Smooth muscle cell (in vitro differentiated cells): ENCODE measurements around the gene CTTNBP2. TPM values are rescaled to one million over a fixed set of nuclear protein-coding genes. Genes with fewer than 3 reads are reported as not detected.

Experiments
- DNase-seq: peaks from one replicate; lab custom pipeline; 2025; ENCODE audit not compliant: unreplicated experiment; lab: John Stamatoyannopoulos, UW
- H2AFZ ChIP-seq: fragments of 200-600 bp; sonication (generic); 2 replicates; pipeline ENCODE4 v1.6.0; 2016; ENCODE audit warnings: antibody characterized with exemption, low read depth, mild to moderate bottlenecking
- H3F3A ChIP-seq: fragments of 200-600 bp; sonication (generic); 2 replicates; pipeline ENCODE4 v1.6.0; 2017; ENCODE audit warnings: antibody characterized with exemption, low read depth
- H3K27ac ChIP-seq: fragments of 200-600 bp; sonication (generic); 2 replicates; pipeline ENCODE4 v1.5.1; 2016; ENCODE audit warnings: low read depth, mild to moderate bottlenecking
- H3K27me3 ChIP-seq: fragments of 200-600 bp; sonication (generic); 2 replicates; pipeline ENCODE4 v1.6.1; 2016; ENCODE audit warnings: low read depth, mild to moderate bottlenecking
- H3K36me3 ChIP-seq: fragments of 200-600 bp; sonication (generic); 2 replicates; pipeline ENCODE4 v1.5.1; 2016; ENCODE audit warnings: low read depth
- H3K4me1 ChIP-seq: fragments of 200-600 bp; sonication (generic); 2 replicates; pipeline ENCODE4 v1.5.1; 2016; ENCODE audit warnings: low read depth
- H3K4me2 ChIP-seq: fragments of 200-600 bp; sonication (generic); 2 replicates; pipeline ENCODE4 v1.6.0; 2016; ENCODE audit warnings: mild to moderate bottlenecking
- H3K4me3 ChIP-seq: fragments of 200-600 bp; sonication (generic); 2 replicates; pipeline ENCODE4 v1.5.1; 2016; ENCODE audit warnings: mild to moderate bottlenecking
- H3K79me2 ChIP-seq: fragments of 200-600 bp; sonication (generic); 2 replicates; pipeline ENCODE4 v1.6.0; 2016; ENCODE audit warnings: low read depth, mild to moderate bottlenecking
- H3K9ac ChIP-seq: fragments of 200-600 bp; sonication (generic); 2 replicates; pipeline ENCODE4 v1.6.0; 2016; ENCODE audit warnings: low read depth
- H3K9me3 ChIP-seq: fragments of 200-600 bp; sonication (generic); replicated peaks from 2 replicates; pipeline ENCODE4 v1.5.1; 2016; ENCODE audit warnings: low read depth
- H4K20me1 ChIP-seq: fragments of 200-600 bp; sonication (generic); 2 replicates; pipeline ENCODE4 v1.6.0; 2016; ENCODE audit warnings: low read depth
- CTCF ChIP-seq: fragments of 200-600 bp; sonication (generic); IDR thresholded peaks from 2 replicates; pipeline ENCODE4 v1.5.1; 2017; ENCODE audit warnings: borderline replicate concordance, mild to moderate bottlenecking, antibody characterized with exemption; ENCODE audit not compliant: insufficient read depth, poor library complexity, severe bottlenecking
- WGBS: methylation state at CpG from one replicate; pipeline ENCODE4 v1.1.7; 2016; ENCODE audit warnings: low lambda C conversion rate; 5-methylcytosine and 5-hydroxymethylcytosine counted together
- polyA plus RNA-seq: library from polyadenylated mRNA; unstranded; fragments of >200 nt; fragmentation: Nextera tagmentation; extraction: Ambion mirVana; gene quantifications from 2 replicates; pipeline ENCODE4 v1.2.1, GENCODE V29; 2016
- total RNA-seq: library from RNA; depleted of rRNA; stranded (reverse); fragments of >200 nt; gene quantifications from 2 replicates; pipeline ENCODE4 v1.2.3, GENCODE V29; 2014

Gene CTTNBP2
- total and polyA plus RNA-seq, 2 experiments from 2014 or later = 4.8 to 42.3 TPM

- H3K4me1 ChIP-seq = no peaks in the 10 kb centered on the region
- no peaks in the 10 kb centered on the region for H3F3A ChIP-seq
- H3K4me2 ChIP-seq = no peak overlapping the region
- H3K36me3 ChIP-seq = no peaks in the 10 kb centered on the region
- H3K9me3 ChIP-seq = no peaks in the 10 kb centered on the region
- no peak overlapping the region for H3K4me3 ChIP-seq
- no peak for DNase-seq
- no peak overlapping the region for H3K9ac ChIP-seq
- no peak overlapping the region for H2AFZ ChIP-seq
- H4K20me1 ChIP-seq = no peaks in the 10 kb centered on the region
- H3K79me2 ChIP-seq = no peaks in the 10 kb centered on the region
- H3K27ac ChIP-seq = no peak overlapping the region
- H3K27me3 ChIP-seq = no peaks in the 10 kb centered on the region
- TF ChIP-seq CTCF = no peak
Observed at GRCh38 chr7:117767951-117768350, 105.3 kb downstream of the CTTNBP2 start.

- TF ChIP-seq CTCF = no peak
- 90% methylated on average over 2 of the region's 2 CpGs for WGBS
Observed at GRCh38 chr7:117766913-117767312, 106.3 kb downstream of the CTTNBP2 start.

GRCh38 chr7:117764031-117764430 is 109.2 kb downstream of the CTTNBP2 start:
- Histone ChIP-seq H3F3A (no peaks in the 10 kb centered on the region), H3K4me3 (no peak overlapping the region), H3K27ac (no peak overlapping the region), H3K36me3 (no peaks in the 10 kb centered on the region), H3K79me2 (no peaks in the 10 kb centered on the region), H4K20me1 (no peaks in the 10 kb centered on the region), H3K9ac (no peak overlapping the region), H2AFZ (no peak overlapping the region), H3K4me1 (no peaks in the 10 kb centered on the region), H3K4me2 (no peak overlapping the region), H3K27me3 (no peaks in the 10 kb centered on the region), H3K9me3 (no peaks in the 10 kb centered on the region)
- TF ChIP-seq CTCF = no peak
- DNase-seq = no peak
- WGBS = 91% methylated on average over 1 of the region's 1 CpG

More at GRCh38 chr7:117766913-117767312, 106.3 kb downstream of the CTTNBP2 start:
- H4K20me1 ChIP-seq = no peaks in the 10 kb centered on the region
- H3K79me2 ChIP-seq = no peaks in the 10 kb centered on the region
- H3K27me3 ChIP-seq = no peaks in the 10 kb centered on the region
- no peaks in the 10 kb centered on the region for H3K36me3 ChIP-seq
- no peak overlapping the region for H3K9ac ChIP-seq
- H3K4me2 ChIP-seq = no peak overlapping the region
- no peak overlapping the region for H3K4me3 ChIP-seq
- H3F3A ChIP-seq = no peaks in the 10 kb centered on the region
- no peak overlapping the region for H2AFZ ChIP-seq
- no peak for DNase-seq
- no peaks in the 10 kb centered on the region for H3K9me3 ChIP-seq
- no peaks in the 10 kb centered on the region for H3K4me1 ChIP-seq
- no peak overlapping the region for H3K27ac ChIP-seq

- H3K36me3 ChIP-seq = no peaks in the 10 kb centered on the region
- H3K4me3 ChIP-seq = no peak overlapping the region
- no peak for DNase-seq
- H3K9ac ChIP-seq = no peak overlapping the region
- no peaks in the 10 kb centered on the region for H3K9me3 ChIP-seq
- no peaks in the 10 kb centered on the region for H3K4me1 ChIP-seq
- H3K27me3 ChIP-seq = no peaks in the 10 kb centered on the region
- no peak for TF ChIP-seq CTCF
- no peaks in the 10 kb centered on the region for H3F3A ChIP-seq
- H4K20me1 ChIP-seq = no peaks in the 10 kb centered on the region
- H3K27ac ChIP-seq = no peak overlapping the region
- no peak overlapping the region for H2AFZ ChIP-seq
- H3K79me2 ChIP-seq = no peaks in the 10 kb centered on the region
- H3K4me2 ChIP-seq = no peak overlapping the region
- WGBS = 87% methylated on average over 3 of the region's 3 CpGs
Observed at GRCh38 chr7:117762055-117762454, 111.2 kb downstream of the CTTNBP2 start.
